ENCODE data around the gene ZDHHC5.
A peak's percentile ranks its signal among the peaks of the same experiment; 100 is the strongest.
"Not testable (repeated sequence)": the region's sequence is repeated elsewhere in the genome, so short reads cannot be mapped to it uniquely, and the experiment has no call there.

Gene ZDHHC5

GRCh38 chr11:57675176-57675941 lies 7.4 kb downstream of the ZDHHC5 start:
- DNase-seq, result no peak

- DNase-seq, result no peak
Measured at GRCh38 chr11:57679396-57679795, 11.5 kb downstream of the ZDHHC5 start.

GRCh38 chr11:57680552-57680874 lies 12.6 kb downstream of the ZDHHC5 start:
- DNase-seq, result peak; percentile 21

GRCh38 chr11:57681168-57681567 lies 13.3 kb downstream of the ZDHHC5 start:
- no peak for DNase-seq

GRCh38 chr11:57690474-57690873 lies 22.6 kb downstream of the ZDHHC5 start:
- not testable (repeated sequence) for DNase-seq

GRCh38 chr11:57698843-57699365 lies 31.0 kb downstream of the ZDHHC5 start:
- DNase-seq, result no peak

- no peak for DNase-seq
Measured at GRCh38 chr11:57699813-57700212, 31.9 kb downstream of the ZDHHC5 start.

- no peak for DNase-seq
Measured at GRCh38 chr11:57700425-57700824, 32.5 kb downstream of the ZDHHC5 start.

- DNase-seq, result no peak
Measured at GRCh38 chr11:57703341-57703740, 35.4 kb downstream of the ZDHHC5 start.

- no peak for DNase-seq
Measured at GRCh38 chr11:57704932-57705331, 37.0 kb downstream of the ZDHHC5 start.

GRCh38 chr11:57705432-57705831 lies 37.5 kb downstream of the ZDHHC5 start:
- not testable (repeated sequence) for DNase-seq

GRCh38 chr11:57709802-57710367 lies 42.0 kb downstream of the ZDHHC5 start:
- DNase-seq, result no peak

- peak; percentile 83 for DNase-seq
Measured at GRCh38 chr11:57711414-57712255, 43.7 kb downstream of the ZDHHC5 start, which contains the start of gene MED19. Gene MED19 (minus strand): TSS chr11:57712215. CDS start chr11:57712179, 36 bp downstream.

- DNase-seq, result peak; percentile 93
Measured at GRCh38 chr11:57712256-57713150, 44.6 kb downstream of the ZDHHC5 start, which contains the start of gene TMX2. Gene TMX2 (plus strand): TSS chr11:57712593. CDS start chr11:57712619, 26 bp downstream.

- DNase-seq, result no peak
Measured at GRCh38 chr11:57713835-57714234, 45.9 kb downstream of the ZDHHC5 start.

- DNase-seq, result not testable (repeated sequence)
Measured at GRCh38 chr11:57716726-57717125, 48.8 kb downstream of the ZDHHC5 start.

- no peak for DNase-seq
Measured at GRCh38 chr11:57727185-57727584, 59.3 kb downstream of the ZDHHC5 start.

GRCh38 chr11:57728829-57729228 lies 60.9 kb downstream of the ZDHHC5 start:
- DNase-seq, result no peak

- no peak for DNase-seq
Measured at GRCh38 chr11:57729479-57729878, 61.6 kb downstream of the ZDHHC5 start.

GRCh38 chr11:57732661-57733060 lies 64.7 kb downstream of the ZDHHC5 start:
- DNase-seq, result no peak

GRCh38 chr11:57735619-57736298 lies 67.8 kb downstream of the ZDHHC5 start:
- no peak for DNase-seq

Data from stimulated activated CD4-positive, alpha-beta T cell treated with anti-CD3 and anti-CD28 coated beads, Interleukin-15, amount 100 ng/mL, for 24 hours (primary cell).